Measurements from ENCODE around the gene SH3RF3.

SH3RF3 gene

DNA sequence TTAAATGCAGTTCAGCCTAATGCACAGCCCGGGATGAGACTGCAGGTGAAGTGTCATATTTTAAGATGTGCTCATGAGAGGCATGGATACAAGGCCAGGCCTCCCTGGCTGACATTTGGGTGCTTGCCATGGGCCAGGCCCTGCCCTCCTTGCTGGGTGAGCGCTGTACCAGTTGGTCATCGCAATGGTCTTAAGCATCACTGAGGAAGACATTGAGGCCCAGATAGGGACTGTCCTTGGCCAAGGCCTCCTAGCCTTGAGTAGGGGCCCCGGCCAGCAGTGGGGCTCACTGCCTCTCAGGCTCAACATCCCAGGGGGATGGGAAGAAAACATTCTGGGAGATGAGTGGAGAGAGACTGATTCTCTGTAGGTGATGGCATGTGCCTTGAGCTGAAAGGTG lies 184.3 kb downstream of the SH3RF3 start:
- DNase-seq (ENCODE audit: low spot score): no peak

DNA sequence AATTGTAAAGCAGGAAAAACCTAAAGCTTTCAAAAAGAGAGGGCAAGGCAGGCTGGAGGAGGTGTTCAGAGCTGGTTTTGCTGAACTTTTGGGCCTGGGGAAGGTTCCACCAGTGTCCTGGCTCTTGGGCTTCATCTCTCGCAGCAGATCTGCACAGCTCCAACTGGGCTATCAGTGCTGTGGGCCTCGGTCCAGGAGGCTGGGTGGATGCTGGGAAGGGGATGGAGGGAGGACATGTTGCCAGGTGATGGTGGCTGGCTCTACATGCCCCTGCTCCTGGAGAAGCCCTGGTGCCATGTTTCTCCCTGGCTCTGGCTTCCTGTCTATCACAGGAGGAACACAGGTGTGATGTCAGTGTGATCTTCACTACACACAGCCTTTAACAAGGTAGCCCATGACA lies 187.1 kb downstream of the SH3RF3 start:
- DNase-seq (ENCODE audit: low spot score): no peak

GRCh38 chr2:109317471-109318095 lies 188.6 kb downstream of the SH3RF3 start:
- no peak for DNase-seq (ENCODE audit: low spot score)

- no peak for DNase-seq (ENCODE audit: low spot score)
Measured at GRCh38 chr2:109318150-109318948, 189.3 kb downstream of the SH3RF3 start.

DNA sequence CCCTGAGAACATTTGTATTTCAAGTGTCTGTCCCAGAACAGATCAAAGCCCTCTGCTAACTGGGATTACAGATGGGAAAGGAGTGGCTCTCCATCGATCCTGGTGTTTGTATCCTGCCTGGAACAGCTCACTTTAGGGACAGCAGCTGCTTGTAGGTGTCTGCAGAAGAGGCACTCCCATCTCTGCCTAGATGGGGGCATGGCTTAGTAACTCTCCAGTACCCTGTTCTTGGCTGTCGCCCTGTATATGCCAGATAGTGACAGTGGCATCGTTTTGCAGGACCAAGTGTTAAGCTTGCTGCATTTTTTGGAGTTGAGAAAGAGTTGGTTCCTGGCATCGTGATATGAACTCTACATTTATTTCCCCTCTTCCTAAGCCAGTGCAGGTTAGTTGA lies 189.9 kb downstream of the SH3RF3 start:
- no peak for DNase-seq (ENCODE audit: low spot score)

- DNase-seq (ENCODE audit: low spot score): peak; percentile 8
Measured at GRCh38 chr2:109320195-109320922, 191.4 kb downstream of the SH3RF3 start.

GRCh38 chr2:109321570-109321969 lies 192.6 kb downstream of the SH3RF3 start:
- no peak for DNase-seq (ENCODE audit: low spot score)

- no peak for DNase-seq (ENCODE audit: low spot score)
Measured at GRCh38 chr2:109322111-109322510, 193.1 kb downstream of the SH3RF3 start.

- DNase-seq (ENCODE audit: low spot score): no peak
Measured at GRCh38 chr2:109322641-109323040, 193.6 kb downstream of the SH3RF3 start.

GRCh38 chr2:109324861-109325260 lies 195.9 kb downstream of the SH3RF3 start:
- DNase-seq (ENCODE audit: low spot score): no peak

DNA sequence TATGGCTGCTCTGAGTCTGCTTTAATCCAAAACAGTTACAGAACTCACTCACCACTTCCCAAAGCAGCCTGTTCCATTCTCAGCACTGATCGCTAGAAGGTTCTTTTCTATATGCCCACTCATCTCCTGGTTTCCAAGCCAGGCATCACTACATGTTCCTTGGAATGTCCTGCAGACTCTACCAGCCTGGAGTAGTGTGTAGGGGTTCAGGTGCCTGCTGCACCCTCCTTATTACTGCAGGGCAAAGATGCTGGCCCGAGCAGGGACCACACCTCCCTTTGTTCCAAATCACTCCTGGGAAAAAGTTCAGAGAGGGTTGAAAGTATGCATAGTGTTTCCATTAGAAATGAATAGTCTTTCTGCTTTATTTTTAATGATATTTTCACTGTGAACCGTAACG lies 196.6 kb downstream of the SH3RF3 start:
- no peak for DNase-seq (ENCODE audit: low spot score)

GRCh38 chr2:109326306-109326705 lies 197.3 kb downstream of the SH3RF3 start:
- DNase-seq (ENCODE audit: low spot score): no peak

DNA sequence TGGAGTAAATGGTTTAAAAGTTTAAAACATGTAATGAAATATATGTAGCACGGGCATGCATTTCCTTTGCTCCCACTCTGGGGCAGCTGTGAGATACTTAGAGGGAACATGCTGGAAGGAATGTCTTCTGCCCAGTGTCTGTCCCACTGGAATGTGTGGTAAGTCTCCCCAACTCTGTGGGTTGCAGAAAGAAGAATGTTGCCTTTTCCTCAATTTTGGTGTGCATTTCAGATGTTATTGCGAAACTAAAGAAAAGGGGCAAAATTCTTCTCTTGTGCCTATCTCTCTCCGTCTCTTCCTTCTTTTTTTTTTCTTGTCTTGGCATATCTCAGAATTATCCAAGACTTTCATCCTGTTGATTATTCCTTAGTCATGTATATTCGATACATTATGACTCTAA lies 201.1 kb downstream of the SH3RF3 start:
- no peak for DNase-seq (ENCODE audit: low spot score)

GRCh38 chr2:109331081-109331480 lies 202.1 kb downstream of the SH3RF3 start:
- no peak for DNase-seq (ENCODE audit: low spot score)

GRCh38 chr2:109331896-109332848 lies 203.2 kb downstream of the SH3RF3 start:
- DNase-seq (ENCODE audit: low spot score): peak; percentile 26

GRCh38 chr2:109332880-109333279 lies 203.9 kb downstream of the SH3RF3 start:
- DNase-seq (ENCODE audit: low spot score): no peak

DNA sequence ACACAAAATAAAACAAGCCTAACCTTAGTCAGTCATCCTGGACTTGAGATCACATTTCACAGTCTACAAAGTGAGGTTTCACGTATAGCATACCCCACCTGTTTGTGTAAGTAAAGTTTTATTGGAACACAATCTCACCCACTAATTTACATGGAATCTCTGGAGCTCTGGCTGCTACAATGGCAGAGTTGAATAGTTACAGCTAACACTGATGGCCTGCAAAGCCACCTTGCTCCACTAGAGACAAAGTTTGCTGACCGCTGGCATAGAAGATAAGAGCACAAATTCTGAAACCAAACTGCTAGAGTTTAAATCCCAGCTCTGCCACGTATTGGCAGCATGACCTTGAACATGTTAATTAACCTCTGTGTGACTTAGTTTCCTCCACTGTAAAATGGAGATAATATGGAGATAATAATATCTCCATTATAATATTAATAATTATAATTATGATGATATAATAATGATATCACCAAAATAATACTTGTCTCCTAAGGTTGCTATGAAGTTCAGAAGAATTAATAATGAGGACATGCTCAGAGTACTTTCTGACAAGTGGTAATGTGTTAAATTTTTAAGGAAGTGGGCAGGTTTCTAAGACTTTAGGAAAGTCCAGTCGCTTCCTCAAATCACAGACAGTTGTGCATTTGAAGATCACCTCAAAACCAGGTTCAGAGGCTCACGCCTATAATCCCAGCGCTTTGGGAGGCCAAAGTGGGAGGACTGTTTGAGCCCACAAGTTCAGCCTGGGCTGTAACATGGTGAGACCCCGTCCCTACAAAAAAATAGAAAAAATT lies 204.6 kb downstream of the SH3RF3 start:
- DNase-seq (ENCODE audit: low spot score): no peak

DNA sequence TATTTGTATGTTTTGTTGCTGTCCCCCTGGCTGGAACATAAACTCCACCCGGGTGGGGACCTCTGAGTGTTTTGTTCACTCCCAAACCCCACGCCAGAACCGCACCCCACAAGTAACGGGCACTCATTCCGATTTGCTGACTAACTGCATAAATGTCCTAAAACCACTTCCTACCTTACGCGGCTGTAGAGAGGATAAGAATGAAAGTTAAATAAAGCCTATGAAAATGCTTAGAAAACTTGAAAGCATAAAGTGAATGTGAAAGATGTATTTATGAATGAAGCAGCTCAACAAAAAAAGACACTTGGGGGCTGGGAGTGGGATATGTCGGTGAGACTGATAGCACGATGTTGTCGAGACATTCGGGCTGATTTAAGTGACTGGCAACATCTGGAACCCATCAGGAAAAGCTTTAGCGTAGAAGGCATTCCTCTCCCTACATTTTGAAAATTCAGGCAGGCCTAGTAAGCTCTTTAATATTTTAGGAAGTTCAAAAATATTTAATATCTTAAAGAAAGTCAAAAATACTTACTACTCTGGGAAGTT lies 206.7 kb downstream of the SH3RF3 start:
- DNase-seq (ENCODE audit: low spot score): no peak

- no peak for DNase-seq (ENCODE audit: low spot score)
Measured at GRCh38 chr2:109336296-109336695, 207.3 kb downstream of the SH3RF3 start.

GRCh38 chr2:109337221-109337620 lies 208.2 kb downstream of the SH3RF3 start:
- DNase-seq (ENCODE audit: low spot score): no peak

- no peak for DNase-seq (ENCODE audit: low spot score)
Measured at GRCh38 chr2:109339519-109339966, 210.5 kb downstream of the SH3RF3 start.
